Hematopoietic multipotent progenitor cell treated with erythropoietin and hydrocortisone succinate and interleukin-3 and kit ligand, for 15 days (in vitro differentiated cells): Measurements from ENCODE around the gene RIC8A.
"Not testable (repeated sequence)": the region's sequence is repeated elsewhere in the genome, so short reads cannot be mapped to it uniquely, and the experiment has no call there.

Experiments
- DNase-seq: peaks from one replicate; pipeline ENCODE4 v3.0.0-alpha.2; 2015; ENCODE audit warnings: low spot score

Gene RIC8A

DNA sequence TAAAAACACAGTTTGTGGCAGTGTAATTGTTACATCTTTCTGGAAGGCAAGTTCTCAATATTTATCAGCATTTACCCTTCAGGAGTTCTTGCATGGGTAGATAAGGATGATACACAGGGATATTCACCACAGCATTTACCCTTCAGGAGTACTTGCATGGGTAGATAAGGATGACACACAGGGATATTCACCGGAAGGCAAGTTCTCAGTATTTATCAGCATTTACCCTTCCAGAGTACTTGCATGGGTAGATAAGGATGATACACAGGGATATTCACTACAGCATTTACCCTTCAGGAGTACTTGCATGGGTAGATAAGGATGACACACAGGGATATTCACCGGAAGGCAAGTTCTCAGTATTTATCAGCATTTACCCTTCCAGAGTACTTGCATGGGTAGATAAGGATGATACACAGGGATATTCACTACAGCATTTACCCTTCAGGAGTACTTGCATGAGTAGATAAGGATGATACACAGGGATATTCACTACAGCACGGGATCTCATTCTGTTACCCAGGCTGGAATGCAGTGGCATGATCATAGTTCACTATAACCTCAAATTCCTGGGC is 13.2 kb downstream of the RIC8A start:
- DNase-seq = peak; percentile 76

DNA sequence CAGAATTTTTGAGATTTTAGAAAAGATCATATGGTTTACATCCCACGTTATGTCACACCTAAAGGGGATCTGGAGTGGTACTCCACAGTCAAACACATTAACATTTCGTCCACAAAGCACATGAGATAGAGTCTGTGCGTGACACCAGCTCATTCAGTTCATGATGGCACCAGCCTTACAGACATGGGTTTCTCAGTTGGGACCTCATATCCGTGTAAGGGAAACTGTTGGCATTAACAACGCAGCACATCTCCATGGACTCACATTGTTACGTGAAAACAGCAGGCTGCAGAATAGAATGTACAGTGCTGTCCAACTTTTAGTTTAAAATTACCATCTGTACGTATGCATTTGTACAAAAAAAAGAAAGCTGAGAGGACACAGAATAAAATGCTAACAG is 14.0 kb downstream of the RIC8A start:
- no peak for DNase-seq

DNA sequence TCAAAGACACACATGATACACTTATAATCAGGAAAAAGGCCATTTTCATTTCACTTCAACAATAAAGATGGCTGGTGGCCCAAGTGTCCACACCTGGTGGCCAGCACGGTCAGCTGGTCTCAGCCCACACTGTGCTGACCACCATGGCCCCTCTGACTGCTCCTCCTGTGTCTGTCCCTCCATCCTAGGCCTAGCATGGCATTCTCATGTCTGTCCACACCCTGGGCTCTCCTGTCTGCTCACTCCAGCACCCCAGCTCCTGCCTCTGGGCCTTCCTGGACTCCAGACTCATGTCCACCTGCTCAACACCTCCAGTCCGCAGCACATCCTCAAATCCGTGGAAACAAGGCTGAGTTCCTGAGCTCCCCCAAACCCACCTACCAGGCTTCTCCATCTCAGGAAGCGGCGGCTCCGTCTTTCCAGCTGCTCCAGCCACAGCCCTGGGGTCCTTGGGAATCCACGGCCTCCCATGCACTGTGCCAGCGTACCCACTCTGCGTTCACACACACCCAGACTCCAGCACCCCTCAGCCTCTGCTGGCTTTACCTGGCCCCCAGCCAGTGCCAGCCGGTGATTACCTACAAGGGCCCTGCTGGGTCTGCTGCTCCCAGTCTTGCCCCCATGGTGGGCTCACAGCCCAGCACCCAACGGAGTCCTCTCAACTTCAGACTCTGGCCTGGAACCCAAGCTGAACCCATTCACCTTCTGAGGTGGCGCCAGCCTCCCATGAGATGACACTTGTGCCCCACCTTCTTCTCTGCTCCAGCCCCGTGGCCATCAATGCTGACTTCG is 14.7 kb downstream of the RIC8A start:
- no peak for DNase-seq

DNA sequence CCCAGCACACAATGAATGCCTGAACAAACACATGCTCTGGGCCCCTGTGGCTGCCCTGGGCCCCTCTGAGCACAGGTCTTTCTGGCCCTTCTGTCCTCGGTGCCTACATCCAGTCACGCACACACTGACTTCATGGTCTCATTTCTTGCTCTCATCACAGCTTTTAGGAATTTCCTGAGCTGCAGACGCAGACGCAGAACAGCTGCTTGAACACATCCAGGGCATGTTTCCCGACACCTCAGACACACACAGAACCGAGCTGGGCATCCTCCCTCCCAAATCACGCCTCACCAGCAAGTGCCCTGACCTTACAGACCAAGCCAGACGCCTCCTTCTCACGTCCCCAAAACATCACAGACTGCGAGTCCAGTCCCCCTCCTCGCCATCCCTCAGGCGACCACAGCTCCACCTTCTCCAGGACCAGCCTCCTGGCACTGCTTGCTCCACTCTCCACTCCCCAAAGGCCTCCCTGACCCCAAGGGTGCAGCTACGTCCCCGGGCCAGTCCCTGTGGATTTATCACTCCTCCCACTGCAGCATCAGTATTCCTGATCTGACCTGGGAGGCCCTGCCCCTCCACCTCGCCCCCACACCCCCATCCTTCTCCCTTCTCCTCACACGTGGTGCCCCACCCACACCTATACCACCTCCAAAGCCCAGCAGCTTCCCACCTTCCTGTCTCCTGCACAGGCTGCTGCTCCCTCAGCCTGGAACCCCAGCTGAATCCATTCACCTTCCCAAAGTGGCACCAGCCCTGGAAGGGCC is 15.7 kb downstream of the RIC8A start:
- no peak for DNase-seq

DNA sequence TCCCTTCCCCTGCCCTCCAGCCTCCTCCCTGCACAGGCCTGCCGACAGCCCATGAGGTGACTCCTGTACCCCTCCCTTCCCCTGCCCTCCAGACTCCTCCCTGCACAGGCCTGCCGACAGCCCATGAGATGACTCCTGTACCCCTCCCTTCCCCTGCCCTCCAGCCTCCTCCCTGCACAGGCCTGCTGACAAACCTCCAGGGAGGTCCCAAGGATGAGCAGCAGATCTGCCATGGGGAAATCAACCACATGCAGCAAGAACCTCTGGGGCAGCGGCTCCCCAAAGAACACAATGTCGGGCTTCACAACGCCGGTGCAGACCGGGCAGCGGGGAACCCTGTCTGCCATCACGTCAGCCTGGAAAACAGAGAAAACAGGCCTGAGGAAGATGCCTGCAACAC is 16.4 kb downstream of the RIC8A start:
- no peak for DNase-seq

DNA sequence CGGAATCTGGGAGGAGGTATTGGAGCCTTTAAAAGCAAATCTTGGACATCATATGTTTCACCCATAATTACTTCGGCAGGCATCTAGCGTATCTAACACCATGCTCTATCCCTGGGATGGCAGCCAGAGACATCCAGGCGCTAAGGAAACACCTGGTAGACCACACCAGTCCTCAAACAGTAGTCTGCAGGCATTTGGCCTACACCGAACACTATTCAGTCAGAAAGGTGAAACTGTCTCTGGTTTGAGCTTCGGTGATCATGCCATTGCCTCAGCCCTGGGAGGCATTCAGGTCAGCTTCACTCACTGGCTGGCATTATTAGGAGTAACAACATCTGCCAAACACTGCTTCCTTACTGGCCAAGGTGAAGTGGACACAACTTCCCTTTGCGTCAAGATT is 16.9 kb downstream of the RIC8A start:
- DNase-seq = no peak

DNA sequence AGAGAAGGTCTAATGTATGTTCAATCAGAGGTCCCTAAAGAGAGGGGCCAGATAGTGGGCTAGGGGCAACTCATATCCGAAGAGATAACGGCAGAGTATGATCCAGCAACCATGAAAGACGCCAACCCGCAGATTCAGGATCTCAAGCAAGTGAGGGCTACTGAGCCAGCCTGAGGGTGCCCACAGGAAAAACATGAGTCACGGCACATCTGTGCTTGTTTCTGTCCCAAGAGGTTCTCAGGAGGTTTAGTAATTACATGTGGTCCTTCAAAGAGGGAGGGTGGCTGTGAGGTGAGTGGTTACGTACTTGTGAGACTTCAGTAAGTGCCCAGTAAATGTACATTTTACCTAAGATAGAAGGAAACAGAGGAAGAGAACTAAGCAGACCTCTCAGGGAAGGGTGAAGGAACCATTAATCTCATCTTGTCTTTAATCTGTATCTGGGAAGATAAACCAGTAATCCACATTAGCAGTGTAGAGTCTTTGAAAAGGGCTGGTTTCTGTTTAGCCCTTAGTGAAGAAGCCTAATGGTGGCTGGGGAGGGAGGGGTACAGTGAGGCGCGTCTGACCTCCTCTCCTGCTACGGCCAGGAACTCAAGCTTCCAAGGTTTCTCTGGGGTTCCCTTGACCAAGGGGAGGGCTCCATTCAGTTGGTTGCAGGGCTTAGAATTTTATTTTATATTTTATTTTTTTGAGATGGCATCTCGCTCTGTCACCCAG is 18.4 kb downstream of the RIC8A start:
- DNase-seq = no peak

DNA sequence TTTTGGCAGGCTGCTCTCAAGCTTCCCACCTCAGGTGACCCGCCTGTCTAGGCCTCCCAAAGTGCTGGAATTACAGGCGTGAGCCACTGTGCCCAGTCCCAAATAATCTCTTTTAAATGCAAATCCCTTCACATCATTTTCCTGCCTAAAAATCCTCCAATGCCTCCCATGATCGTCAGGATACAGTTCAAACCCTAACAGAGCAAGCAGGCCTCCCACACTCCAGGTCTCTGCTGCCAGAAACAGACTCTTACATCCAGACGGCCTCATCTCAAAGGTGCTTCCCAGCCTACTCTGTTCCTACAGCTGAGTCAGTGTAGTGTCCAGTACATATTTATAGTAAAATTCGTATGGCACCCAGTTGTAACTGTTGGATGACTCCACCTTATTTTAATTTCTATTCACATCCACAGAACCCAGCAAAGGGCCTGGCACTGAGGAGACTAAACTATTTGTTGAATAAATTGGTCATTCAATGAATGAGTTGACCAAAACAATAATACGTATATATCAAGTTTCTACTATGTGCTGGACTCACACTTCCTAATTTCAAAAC is 20.4 kb downstream of the RIC8A start:
- no peak for DNase-seq

DNA sequence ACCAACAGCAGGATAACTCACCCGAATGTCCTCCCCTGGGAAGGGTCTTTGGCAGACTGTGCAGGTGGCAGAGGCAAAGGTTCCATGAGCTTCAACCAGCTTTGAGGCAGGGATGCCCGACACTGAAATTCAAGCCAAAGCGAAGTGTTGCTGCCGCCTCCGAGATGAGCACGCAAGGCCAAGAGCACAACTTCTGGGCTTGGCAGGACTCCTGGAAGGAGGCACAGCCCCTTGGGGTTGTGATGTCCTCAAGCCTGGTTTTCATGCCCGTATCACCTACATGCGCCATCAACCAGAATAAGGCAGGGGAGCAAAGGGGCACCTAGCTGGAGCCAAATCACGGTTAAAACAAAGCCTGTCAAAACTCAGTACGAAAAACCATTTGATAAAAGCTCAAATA is 22.9 kb downstream of the RIC8A start:
- no peak for DNase-seq

DNA sequence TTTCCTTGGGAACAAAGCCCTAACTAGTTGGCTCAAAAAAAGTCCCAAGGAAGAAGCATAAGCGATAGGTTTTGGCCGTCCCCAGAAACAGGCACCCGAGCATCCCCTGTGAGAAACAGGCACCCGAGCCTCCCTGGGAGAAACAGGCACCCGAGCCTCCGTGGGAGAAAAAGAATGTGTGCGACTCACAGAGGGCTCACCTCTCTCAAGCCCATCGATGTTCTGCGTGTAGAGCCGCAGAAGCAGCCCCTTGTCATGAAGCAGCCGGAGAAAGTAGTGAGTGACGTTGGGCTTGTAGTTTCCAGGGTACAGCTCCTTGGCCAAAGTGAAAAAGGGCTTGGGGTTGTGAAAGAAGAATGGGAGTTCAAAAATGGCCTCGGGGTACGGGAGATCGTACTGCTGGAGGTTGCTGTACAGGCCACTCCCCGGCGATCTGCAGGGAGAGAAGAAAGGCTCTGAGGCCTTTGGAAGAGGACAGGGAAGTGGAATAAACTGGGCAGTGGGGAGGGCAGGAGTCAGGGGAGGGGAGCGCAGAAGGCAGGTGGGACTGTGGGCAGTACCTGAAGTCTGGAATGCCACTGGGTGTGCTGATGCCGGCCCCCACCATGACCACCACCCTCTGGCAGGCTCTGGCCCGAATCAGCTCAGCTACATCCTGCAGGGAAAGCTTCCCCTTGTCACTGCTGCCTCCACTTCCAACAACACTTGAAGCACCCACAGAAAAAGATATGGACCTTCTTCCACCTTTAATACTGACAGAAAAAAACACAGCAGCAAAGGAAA is 25.5 kb downstream of the RIC8A start:
- no peak for DNase-seq

DNA sequence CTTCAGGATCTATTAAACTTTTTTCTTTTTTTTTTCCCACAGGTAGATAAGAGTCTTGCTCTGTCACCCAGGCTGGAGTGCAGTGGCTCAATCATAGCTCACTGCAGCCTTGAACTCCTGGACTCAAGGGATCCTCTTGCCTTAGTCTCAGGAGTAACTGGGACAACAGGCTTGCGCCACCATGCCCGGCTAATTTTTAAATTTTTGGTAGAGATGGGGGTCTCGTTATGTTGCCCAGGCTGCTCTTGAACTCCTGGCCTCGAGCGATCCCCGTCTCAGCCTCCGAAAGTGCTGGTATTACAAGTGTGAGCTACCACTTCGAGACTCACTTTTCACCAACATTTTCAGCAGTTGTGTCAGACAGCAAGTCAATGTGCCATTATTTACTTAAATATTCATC is 27.7 kb downstream of the RIC8A start:
- no peak for DNase-seq

DNA sequence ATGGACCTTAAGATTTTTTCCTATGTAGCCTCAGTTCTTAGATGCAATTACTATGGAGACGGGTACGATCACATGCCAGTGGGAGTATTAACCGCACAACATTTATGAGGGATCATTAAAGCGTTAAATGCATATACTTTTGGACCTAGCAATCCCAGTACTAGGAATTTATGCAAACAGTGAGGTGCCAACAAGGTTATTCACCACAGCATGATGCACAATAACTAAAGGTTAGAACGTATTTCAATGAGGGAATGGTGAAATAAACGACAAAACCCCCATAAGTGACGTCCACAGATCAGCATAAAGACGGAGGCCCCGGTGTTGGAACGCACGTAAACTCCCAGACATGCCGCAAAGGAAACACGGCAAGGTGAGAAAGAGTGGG is 28.1 kb downstream of the RIC8A start:
- no peak for DNase-seq

DNA sequence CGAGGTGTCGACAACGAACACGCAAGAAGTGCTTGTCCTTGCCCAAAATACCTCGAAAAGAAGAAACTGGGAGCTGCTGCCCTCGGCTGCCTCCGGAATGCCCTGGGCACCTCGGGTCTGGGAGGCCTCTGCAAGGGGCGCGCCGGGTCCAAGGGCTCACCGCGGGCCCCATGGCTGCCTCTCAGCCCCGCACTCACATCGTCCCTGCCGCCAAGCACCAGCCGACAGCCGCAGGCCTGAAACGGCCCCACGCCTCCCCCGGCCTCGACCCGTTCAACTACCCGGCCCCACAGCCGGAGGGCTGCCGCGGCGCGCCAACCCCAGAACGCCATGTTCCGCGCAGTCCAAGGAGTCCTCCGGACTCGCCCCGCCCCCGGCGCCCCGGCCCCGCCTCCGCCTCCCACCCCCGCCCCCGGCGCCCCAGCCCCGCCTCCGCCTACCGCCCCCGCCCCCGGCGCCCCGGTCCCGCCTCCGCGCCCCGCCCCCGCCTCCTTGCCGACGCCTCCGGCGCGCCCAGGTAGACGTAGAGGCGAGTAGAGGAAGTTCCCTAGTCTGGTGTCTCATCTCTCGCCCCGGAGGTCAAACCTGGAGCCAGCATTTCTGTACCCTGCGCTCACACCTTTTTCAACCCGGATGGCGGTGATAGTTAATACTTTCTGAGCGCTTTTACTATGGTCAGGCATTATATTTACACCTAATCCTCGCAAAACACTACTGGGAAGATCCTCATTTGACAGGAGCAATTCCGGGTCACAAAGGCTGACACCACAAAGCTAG is 28.7 kb downstream of the RIC8A start, which contains the start of gene SIRT3:
TSS of gene SIRT3 (minus strand) at position 346 of the 777 bp plus-strand sequence. CDS start at position 332, 14 bp downstream.
- peak; percentile 88 for DNase-seq

DNA sequence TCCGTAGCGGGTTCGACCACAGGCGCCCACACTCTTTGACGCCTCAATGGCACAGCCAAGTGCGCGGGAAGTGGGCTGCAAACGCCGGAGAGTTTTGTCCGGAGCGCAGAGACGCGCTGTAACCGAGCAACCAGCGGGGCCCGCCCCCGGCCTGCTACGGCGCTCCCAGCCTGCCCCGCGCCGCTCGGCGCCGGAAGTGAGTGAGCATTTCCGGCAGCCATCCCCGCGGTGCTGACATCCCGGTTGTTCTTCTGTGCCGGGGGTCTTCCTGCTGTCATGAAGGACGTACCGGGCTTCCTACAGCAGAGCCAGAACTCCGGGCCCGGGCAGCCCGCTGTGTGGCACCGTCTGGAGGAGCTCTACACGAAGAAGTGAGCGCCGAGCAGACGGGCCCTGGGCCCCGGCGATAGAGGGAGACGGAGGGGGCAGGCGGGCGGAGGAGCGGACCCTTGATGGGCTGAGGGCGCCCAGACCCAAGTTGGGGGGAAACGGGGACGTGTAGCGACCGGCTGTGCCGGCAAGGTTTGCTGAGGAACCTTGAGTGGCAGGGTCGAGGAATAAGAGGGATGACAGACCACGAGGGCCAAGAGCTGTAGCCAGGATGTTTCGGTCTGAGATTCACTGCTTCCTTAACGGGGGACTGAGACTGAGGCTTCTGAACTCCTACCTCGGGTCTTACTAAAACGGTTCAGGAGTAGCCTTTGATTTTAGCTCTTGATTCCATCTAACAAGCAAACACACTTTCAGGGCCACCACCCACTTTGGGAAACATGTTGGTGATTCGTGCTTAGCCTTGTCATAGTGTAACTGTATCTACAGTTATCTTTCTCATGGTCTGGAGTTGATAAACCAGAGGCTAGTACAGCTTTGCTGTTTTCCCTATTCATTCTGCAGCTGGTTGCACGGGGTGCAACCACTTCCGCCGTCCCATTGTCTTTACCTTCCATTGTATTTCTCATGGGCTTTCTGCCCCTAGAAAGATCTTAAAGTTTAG is 29.6 kb downstream of the RIC8A start, which contains the start of gene PSMD13:
TSS of gene PSMD13 (plus strand) at position 203 of the 994 bp plus-strand sequence. CDS start at position 277, 74 bp downstream.
- peak; percentile 87 for DNase-seq

DNA sequence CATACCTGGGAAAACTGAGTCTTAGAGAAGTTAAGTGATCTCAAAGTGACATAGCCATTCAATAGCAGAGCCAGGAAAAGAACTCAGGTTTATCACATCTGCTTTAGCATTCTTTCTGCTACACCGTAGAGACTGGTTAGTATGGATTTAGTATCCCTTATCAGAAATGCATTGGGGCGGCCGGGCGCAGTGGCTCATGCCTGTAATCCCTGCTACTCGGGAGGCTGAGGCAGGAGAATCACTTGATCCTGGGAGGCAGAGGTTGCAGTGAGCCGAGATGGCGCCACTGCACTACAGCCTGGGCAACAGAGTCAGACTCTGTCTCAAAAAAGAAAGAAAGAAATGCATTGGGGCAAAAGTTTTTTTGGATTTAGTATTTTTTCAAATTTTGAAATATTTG is 30.8 kb downstream of the RIC8A start:
- not testable (repeated sequence) for DNase-seq

DNA sequence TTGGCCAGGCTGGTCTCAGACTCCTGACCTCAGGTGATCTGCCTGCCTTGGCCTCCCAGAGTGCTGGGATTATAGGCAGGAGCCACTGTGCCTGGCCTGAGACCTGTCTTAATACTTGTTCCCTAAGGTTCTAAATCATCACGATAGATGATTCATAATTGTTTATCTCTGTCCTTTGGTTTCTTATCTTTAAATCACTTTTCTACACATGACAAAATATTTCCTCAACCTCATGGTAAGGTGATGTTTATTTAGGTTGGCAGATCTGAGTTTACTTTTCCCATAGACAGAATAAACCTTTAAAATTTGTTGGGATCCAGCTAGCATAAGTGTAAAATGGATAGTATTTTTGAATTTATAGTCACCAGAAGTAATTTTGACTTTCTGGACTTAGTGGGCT is 32.8 kb downstream of the RIC8A start:
- DNase-seq = no peak

DNA sequence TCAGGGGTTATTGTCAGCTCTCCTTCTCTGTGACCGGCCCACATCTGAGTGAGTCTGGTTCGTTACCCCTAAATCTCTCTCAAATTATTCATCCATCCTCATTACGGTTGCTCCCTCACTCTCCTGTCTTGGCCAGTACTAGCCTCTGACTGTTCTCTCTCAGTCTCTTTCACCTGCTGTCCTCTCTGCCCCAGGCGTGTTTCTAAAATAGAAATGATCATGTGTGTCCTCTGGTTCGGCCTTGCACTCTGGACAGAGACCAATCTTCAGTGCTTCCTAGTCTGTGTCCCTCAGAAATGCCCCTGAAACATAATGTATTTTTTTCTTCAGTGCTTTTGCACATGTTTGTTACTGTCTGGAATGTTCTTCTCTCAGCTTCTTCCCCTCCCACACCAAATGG is 34.1 kb downstream of the RIC8A start:
- no peak for DNase-seq

DNA sequence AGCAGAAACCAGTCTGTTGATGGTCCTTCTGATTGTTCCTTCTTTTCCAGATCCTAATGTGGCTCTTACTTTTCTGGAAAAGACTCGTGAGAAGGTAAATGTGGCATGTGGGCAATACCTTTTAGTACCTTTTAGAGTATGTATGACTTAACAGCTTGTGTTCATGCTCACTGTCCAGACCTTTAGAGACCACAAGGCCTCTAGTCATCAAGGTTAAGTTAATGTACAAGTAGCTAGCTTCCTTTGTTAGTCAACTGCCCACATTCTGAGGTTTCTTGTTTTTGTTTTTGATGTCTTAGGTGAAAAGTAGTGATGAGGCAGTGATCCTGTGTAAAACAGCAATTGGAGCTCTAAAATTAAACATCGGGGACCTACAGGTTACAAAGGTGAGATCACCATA is 36.9 kb downstream of the RIC8A start:
- no peak for DNase-seq

DNA sequence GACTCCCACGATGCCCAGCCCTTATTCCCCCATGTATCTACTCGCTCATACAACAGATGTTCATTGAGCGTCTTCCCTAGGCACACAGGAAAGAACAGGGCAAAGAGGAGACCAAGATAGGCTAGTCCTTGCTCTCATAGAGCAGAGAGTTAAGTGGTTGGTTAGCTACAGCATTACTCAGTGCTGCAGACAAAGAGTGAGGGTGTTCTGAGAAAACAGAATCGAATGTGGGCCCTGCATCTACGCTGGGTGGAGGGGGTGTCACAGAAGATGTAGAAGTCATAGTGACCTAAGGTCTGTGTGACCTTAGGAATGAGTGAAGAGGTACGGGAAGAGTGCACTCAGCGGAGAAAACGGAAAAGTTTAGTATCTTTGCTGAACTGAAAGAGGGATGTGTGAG is 41.6 kb downstream of the RIC8A start:
- no peak for DNase-seq
